Fibroblast of villous mesenchyme (primary cell): ENCODE results near the gene CD2AP. TPM values are rescaled to one million over a fixed set of nuclear protein-coding genes. Genes with fewer than 3 reads are reported as not detected.
A peak's percentile ranks its signal among the peaks of the same experiment; 100 is the strongest.

Experiments used
- DNase-seq: peaks from one replicate; pipeline ENCODE4 v3.0.0-alpha.2; 2010; ENCODE audit warnings: low read depth
- H3K4me3 ChIP-seq: 2 replicates; pipeline ENCODE4 v1.5.1; 2011; ENCODE audit warnings: low read depth, mild to moderate bottlenecking, low read length
- CTCF ChIP-seq: IDR thresholded peaks from 2 replicates; pipeline ENCODE4 v1.5.1; 2012; ENCODE audit warnings: low read depth, mild to moderate bottlenecking, low read length; ENCODE audit not compliant: insufficient read depth
- total RNA-seq: library from RNA; depleted of rRNA; stranded (reverse); fragments of >200 nt; gene quantifications from 2 replicates; pipeline ENCODE4 v1.2.3, GENCODE V29; 2012

The CD2AP gene
- total RNA-seq, 1 donor: 41.0 TPM

GRCh38 chr6:47581591-47581990, 104.0 kb downstream of the CD2AP start:
- H3K4me3 ChIP-seq: no peak overlapping the region
- no peak for DNase-seq
- TF ChIP-seq CTCF: no peak

- peak; percentile 5 for DNase-seq
- TF ChIP-seq CTCF: no peak
- H3K4me3 ChIP-seq: no peak overlapping the region
Measured at GRCh38 chr6:47587493-47587892, 109.9 kb downstream of the CD2AP start.

GRCh38 chr6:47592131-47592840, 114.7 kb downstream of the CD2AP start:
- DNase-seq: no peak
- no peak overlapping the region for H3K4me3 ChIP-seq
- TF ChIP-seq CTCF: no peak

GRCh38 chr6:47593979-47594378, 116.4 kb downstream of the CD2AP start:
- no peak for DNase-seq
- no peak for TF ChIP-seq CTCF
- no peak overlapping the region for H3K4me3 ChIP-seq

- no peak for DNase-seq
- H3K4me3 ChIP-seq: no peak overlapping the region
- TF ChIP-seq CTCF: no peak
Measured at GRCh38 chr6:47595785-47596184, 118.2 kb downstream of the CD2AP start.

- H3K4me3 ChIP-seq: no peak overlapping the region
- TF ChIP-seq CTCF: no peak
- DNase-seq: no peak
Measured at GRCh38 chr6:47598367-47598766, 120.8 kb downstream of the CD2AP start.

- no peak for TF ChIP-seq CTCF
- no peak overlapping the region for H3K4me3 ChIP-seq
- DNase-seq: no peak
Measured at GRCh38 chr6:47599512-47599911, 121.9 kb downstream of the CD2AP start.
